Measurements from ENCODE around the gene USP7.

- TF ChIP-seq CTCF (IDR thresholded peaks at IDR 0.05; ENCODE audit: low read length) (no peak), EZH2 (optimal IDR thresholded peaks at IDR 0.05; ENCODE audit: low read depth, low read length) (no peak), EZH2phosphoT487 (IDR thresholded peaks at IDR 0.05; ENCODE audit: low read length) (no peak)
These were observed 95.1 kb downstream of the USP7 start, which contains the start of gene CARHSP1 for GRCh38 chr16:8868416-8869211.
